HG03354 (cell line): Measurements from ENCODE around the gene CIT.
"Not testable (repeated sequence)": the region's sequence is repeated elsewhere in the genome, so short reads cannot be mapped to it uniquely, and the experiment has no call there.

Source experiments
- ATAC-seq: cut with Tn5 transposase; IDR thresholded peaks from one replicate; pipeline ENCODE4 v1.9.1; 2021; ENCODE audit warnings: mild to moderate bottlenecking; ENCODE audit not compliant: unreplicated experiment, poor library complexity, severe bottlenecking

CIT gene

GRCh38 chr12:119666226-119666795, 210.8 kb downstream of the CIT start:
- no peak for ATAC-seq

- no peak for ATAC-seq
Observed at GRCh38 chr12:119665164-119665929, 211.8 kb downstream of the CIT start.

GRCh38 chr12:119664642-119665041, 212.5 kb downstream of the CIT start:
- ATAC-seq: no peak

- no peak for ATAC-seq
Observed at GRCh38 chr12:119661882-119662281, 215.2 kb downstream of the CIT start.

GRCh38 chr12:119660076-119660475, 217.0 kb downstream of the CIT start:
- ATAC-seq: no peak

GRCh38 chr12:119659289-119659897, 217.7 kb downstream of the CIT start:
- peak; percentile 75 for ATAC-seq

GRCh38 chr12:119658166-119658565, 219.0 kb downstream of the CIT start:
- not testable (repeated sequence) for ATAC-seq

GRCh38 chr12:119657001-119657400, 220.1 kb downstream of the CIT start:
- ATAC-seq: not testable (repeated sequence)

- ATAC-seq: no peak
Observed at GRCh38 chr12:119652665-119653064, 224.5 kb downstream of the CIT start.

- ATAC-seq: no peak
Observed at GRCh38 chr12:119649202-119649808, 227.8 kb downstream of the CIT start.

- ATAC-seq: no peak
Observed at GRCh38 chr12:119645535-119646059, 231.5 kb downstream of the CIT start.

GRCh38 chr12:119644930-119645329, 232.2 kb downstream of the CIT start:
- no peak for ATAC-seq

GRCh38 chr12:119642986-119643385, 234.1 kb downstream of the CIT start:
- ATAC-seq: no peak
